GM15510 (cell line): Measurements from ENCODE around the gene BOD1L1.

ENCODE experiments used
- POLR2A ChIP-seq: IDR thresholded peaks from 3 replicates; pipeline ENCODE4 v1.6.1; 2011; ENCODE audit warnings: borderline replicate concordance; ENCODE audit not compliant: insufficient read length; ENCODE audit errors: extremely low read depth

The BOD1L1 gene

GRCh38 chr4:13548984-13549546 is 78.5 kb downstream of the BOD1L1 start:
- no peak for TF ChIP-seq POLR2A

GRCh38 chr4:13548059-13548983 is 79.2 kb downstream of the BOD1L1 start:
- TF ChIP-seq POLR2A: no peak

GRCh38 chr4:13547485-13548041 is 80.0 kb downstream of the BOD1L1 start:
- no peak for TF ChIP-seq POLR2A

GRCh38 chr4:13546941-13547484 is 80.5 kb downstream of the BOD1L1 start:
- no peak for TF ChIP-seq POLR2A

GRCh38 chr4:13546142-13546940 is 81.2 kb downstream of the BOD1L1 start:
- no peak for TF ChIP-seq POLR2A

GRCh38 chr4:13545394-13545808 is 82.1 kb downstream of the BOD1L1 start:
- no peak for TF ChIP-seq POLR2A

- TF ChIP-seq POLR2A: no peak
These were observed 82.7 kb downstream of the BOD1L1 start for GRCh38 chr4:13544606-13545393.

- no peak for TF ChIP-seq POLR2A
These were observed 83.5 kb downstream of the BOD1L1 start, which contains the start of gene NKX3-2 for GRCh38 chr4:13543839-13544605. Gene NKX3-2 (minus strand): TSS chr4:13544508. CDS start chr4:13544414, 94 bp downstream.

GRCh38 chr4:13543032-13543838 is 84.3 kb downstream of the BOD1L1 start:
- no peak for TF ChIP-seq POLR2A

GRCh38 chr4:13542577-13543031 is 84.9 kb downstream of the BOD1L1 start:
- no peak for TF ChIP-seq POLR2A

- TF ChIP-seq POLR2A: no peak
These were observed 85.6 kb downstream of the BOD1L1 start for GRCh38 chr4:13541720-13542576.

GRCh38 chr4:13541176-13541604 is 86.3 kb downstream of the BOD1L1 start:
- no peak for TF ChIP-seq POLR2A
